HEK293T (cell line): Measurements from ENCODE around the gene HSPD1.

Experiments used
- ARNT ChIP-seq: fragments of 450-650 bp; IDR thresholded peaks from 2 replicates; pipeline ENCODE4 v1.6.1; 2017; ENCODE audit warnings: mild to moderate bottlenecking
- FOXM1 ChIP-seq: fragments of 450-650 bp; IDR thresholded peaks from 2 replicates; pipeline ENCODE4 v1.6.1; 2017; ENCODE audit warnings: mild to moderate bottlenecking, borderline replicate concordance
- HDGF ChIP-seq: fragments of 450-650 bp; IDR thresholded peaks from 2 replicates; pipeline ENCODE4 v1.6.1; 2017; ENCODE audit warnings: antibody characterized with exemption, borderline replicate concordance
- L3MBTL2 ChIP-seq: fragments of 450-650 bp; conservative IDR thresholded peaks from 2 replicates; pipeline ENCODE4 v1.6.1; 2016; ENCODE audit warnings: mild to moderate bottlenecking
- SP1 ChIP-seq: fragments of 450-650 bp; IDR thresholded peaks from 2 replicates; pipeline ENCODE4 v1.6.1; 2017
- SUZ12 ChIP-seq: fragments of 450-650 bp; IDR thresholded peaks from 2 replicates; pipeline ENCODE4 v1.6.1; 2016; ENCODE audit warnings: mild to moderate bottlenecking

DNA sequence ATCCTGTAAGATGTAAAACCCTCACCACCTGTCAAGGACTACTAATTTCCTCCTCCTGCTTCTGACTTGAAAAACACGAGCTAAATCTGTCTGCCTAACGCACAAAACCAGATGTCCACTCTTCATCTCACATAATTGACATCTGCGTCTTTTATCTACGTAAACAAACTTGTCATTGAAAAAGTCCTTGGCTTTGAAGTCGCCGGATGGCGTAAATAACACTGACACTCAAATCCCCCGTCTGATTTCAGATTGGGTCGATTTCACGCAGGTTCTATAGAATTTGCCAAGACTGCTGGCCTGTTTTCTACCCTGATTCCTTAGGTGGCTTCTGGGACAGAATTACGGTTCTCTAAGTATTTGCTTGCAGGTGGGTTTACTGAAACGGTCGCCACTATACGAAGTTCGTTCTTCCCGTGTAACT is 15.7 kb upstream of the HSPD1 start:
- TF ChIP-seq ARNT (no peak), HDGF (no peak), FOXM1 (no peak), L3MBTL2 (no peak), SP1 (no peak), SUZ12 (no peak)
